HG03439 (cell line): Measurements from ENCODE around the gene NME3.

Experiments
- ATAC-seq: cut with Tn5 transposase; IDR thresholded peaks from one replicate; pipeline ENCODE4 v1.9.1; 2021; ENCODE audit warnings: mild to moderate bottlenecking, moderate library complexity; ENCODE audit not compliant: unreplicated experiment

Gene NME3

DNA sequence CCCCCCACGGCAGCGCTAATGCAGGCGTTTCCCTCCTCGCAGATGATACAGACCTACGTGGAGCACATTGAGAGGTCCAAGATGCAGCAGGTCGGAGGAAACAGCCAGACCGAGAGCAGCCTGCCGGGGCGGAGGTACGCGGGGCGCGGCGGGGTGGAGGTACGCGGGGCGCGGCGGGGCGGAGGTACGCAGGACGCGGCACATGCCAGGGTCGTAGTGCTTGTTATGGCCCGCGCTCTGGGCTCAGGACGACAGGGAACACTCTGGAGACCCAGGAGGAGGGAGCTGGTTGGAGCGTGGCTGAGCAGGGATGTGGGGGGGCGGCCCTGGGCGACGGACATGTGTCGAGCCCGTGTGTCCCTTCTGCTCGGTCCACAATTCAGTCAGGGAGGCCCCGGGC, 41.9 kb downstream of the NME3 start:
- no peak for ATAC-seq

DNA sequence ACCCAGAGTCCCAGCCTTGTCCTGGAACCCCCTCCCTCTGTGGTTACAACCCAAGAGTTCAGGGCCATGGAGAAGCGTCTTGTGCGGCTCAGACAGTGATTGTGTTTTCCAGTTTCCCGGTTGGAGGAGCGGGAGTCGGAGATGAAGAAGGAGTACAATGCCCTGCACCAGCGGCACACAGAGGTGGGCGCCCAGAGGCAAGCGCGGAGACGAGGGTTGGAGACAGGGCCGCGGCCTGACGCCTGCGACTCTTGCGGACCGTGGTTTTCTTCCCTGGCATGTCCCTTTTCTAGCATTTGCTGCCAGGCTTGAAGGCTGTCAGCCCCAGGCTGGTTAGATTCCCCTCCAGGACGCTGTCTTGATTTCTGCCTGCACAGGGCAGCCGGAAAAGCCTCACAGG, 42.3 kb downstream of the NME3 start:
- no peak for ATAC-seq

DNA sequence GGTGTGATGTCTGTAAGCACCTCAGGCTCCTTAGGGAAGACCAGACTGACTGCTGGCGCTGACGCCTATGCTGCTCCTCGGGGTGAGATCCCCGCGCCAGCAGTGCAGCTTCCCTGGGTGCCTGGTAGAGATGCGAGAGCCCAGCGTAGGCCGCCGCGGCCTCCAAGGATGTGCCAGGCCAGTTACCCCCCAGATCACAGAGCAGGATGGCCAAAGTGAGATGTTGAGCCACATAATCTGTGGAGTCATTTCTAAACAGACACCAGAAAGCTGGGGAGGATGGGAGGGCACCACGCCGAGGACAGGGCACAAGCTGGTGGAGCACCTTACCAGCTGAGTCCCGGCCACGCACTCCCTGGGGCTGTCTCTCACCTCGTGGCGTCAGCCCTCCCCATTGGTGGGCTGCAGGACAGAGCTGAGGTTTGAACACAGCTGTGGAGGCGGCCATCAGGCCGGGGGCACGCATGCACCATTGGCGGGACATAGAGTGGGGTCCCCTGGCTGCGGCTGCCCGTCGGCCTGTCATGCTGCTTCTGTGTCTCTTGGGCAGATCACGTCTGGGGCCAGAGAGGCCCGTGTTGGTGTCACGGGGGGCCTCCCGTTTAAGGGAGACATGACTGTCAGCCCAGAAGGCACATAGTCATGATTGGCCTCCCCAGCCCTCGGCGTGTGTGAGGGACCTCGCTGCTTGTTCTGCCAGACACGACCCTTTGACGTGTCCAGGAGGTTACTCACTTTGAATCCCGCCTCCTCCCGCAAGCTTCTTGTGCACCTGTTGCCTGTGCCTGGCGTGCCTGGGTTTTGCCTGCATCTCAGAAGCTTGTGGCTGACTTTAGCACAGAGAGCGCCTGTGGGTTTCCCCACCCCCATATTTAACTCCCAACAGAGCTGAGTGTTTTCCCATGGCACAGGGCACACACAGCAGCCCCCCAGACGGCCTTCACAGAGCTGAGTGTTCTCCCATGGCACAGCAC, 43.4 kb downstream of the NME3 start:
- ATAC-seq = no peak

- no peak for ATAC-seq
Measured at GRCh38 chr16:1726661-1727502, 44.5 kb downstream of the NME3 start.

GRCh38 chr16:1724491-1724890, 46.9 kb downstream of the NME3 start:
- ATAC-seq = no peak

GRCh38 chr16:1723450-1724147, 47.7 kb downstream of the NME3 start:
- ATAC-seq = no peak

DNA sequence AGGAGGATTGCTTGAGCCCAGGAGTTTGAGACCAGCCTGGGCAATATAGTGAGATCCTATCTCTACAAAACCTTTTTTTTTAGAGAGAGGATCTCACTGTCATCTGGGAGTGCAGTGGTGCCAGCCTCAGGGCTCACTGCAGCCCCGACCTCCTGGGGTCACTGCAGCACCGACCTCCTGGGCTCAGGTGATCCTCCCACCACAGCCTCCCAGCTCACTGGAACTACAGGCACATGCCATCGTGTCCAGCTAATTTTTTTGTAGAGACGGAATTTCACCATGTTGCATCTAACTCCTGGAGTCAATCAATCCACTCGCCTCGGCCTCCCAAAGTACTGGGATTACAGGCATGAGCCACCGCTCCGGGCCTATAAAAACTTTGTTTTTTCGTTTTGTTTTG, 50.0 kb downstream of the NME3 start:
- ATAC-seq = no peak
